ENCODE data around the gene ANTKMT.

Gene ANTKMT

DNA sequence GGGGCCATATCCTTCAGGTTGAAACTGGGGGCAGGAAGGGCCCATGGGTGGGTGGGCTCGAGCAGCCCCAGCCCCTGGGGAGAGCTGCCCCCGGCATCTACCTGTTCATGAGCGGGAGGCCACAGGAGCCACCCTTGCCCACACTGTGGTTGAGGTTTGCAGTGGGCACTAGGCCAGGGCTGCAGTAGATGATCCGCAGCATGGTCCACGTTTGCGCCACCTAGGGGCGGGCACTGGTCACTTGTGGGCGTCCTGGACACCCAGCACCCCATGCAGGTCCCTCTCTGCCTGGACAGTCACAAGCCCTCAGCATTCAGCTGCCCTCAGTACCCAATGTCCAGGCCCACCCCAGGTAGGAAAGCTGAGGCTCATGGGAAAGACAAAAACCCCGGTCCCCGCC lies 35.0 kb upstream of the ANTKMT start:
- TF ChIP-seq, protein P1, sequence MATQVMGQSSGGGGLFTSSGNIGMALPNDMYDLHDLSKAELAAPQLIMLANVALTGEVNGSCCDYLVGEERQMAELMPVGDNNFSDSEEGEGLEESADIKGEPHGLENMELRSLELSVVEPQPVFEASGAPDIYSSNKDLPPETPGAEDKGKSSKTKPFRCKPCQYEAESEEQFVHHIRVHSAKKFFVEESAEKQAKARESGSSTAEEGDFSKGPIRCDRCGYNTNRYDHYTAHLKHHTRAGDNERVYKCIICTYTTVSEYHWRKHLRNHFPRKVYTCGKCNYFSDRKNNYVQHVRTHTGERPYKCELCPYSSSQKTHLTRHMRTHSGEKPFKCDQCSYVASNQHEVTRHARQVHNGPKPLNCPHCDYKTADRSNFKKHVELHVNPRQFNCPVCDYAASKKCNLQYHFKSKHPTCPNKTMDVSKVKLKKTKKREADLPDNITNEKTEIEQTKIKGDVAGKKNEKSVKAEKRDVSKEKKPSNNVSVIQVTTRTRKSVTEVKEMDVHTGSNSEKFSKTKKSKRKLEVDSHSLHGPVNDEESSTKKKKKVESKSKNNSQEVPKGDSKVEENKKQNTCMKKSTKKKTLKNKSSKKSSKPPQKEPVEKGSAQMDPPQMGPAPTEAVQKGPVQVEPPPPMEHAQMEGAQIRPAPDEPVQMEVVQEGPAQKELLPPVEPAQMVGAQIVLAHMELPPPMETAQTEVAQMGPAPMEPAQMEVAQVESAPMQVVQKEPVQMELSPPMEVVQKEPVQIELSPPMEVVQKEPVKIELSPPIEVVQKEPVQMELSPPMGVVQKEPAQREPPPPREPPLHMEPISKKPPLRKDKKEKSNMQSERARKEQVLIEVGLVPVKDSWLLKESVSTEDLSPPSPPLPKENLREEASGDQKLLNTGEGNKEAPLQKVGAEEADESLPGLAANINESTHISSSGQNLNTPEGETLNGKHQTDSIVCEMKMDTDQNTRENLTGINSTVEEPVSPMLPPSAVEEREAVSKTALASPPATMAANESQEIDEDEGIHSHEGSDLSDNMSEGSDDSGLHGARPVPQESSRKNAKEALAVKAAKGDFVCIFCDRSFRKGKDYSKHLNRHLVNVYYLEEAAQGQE (IDR thresholded peaks at IDR 0.05; ENCODE audit: insufficient read depth in 1 of 2, low read depth in 2 of 2, low read length in 2 of 2) = no peak
- no peak for TF ChIP-seq POLR2AphosphoS5 (IDR thresholded peaks at IDR 0.05; ENCODE audit: low read depth, low read length)

DNA sequence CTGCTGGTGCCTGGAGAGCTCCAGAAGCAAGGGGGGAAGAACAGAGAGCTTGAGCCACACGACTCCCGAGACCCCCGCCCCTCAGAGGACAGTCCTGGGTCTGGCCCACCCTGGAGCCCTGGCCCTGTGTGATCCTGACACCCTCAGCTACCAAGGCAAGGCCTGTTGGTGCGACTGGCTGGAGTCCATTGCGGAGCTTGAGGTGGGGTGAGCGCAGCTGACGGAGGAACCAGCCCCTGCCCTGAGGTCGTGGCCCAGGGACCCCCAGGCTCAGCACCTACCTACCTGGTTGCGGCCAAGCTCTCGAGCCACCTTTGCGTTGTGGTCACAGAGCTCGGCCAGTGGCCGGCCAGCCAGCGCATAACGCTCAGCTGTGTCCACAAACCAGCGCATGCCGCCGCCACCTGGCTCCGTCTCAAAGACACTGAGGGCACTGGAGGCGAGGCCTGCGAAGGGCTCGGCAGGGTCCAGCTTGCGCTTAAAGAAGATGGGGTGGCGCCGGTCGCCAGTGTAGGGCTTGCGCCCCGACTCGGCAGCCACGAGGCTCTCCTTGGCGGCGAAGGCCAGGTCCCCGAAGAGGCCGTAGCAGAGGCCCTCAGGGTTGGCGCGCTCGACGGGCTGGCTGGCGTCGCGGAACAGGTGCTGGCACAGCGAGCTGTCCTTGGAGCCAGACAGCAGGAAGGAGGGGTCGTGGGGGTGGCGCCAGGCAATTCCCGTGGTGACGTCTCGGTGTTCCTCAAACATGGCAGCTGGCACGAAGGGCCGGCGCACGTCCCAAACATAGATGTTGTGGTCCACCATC lies 34.3 kb upstream of the ANTKMT start:
- TF ChIP-seq POLR2AphosphoS5 (IDR thresholded peaks at IDR 0.05; ENCODE audit: low read depth, low read length) (no peak), TAF1 (IDR thresholded peaks at IDR 0.05; ENCODE audit: borderline replicate concordance, insufficient read depth, low read length) (no peak), SIN3A (IDR thresholded peaks at IDR 0.05; ENCODE audit: borderline replicate concordance, insufficient read depth, low read length) (no peak), FOXP2 (optimal IDR thresholded peaks at IDR 0.05; ENCODE audit: borderline replicate concordance, extremely low read depth, extremely low read length, insufficient read depth) (no peak)
- TF ChIP-seq, protein P1 (IDR thresholded peaks at IDR 0.05; ENCODE audit: insufficient read depth in 1 of 2, low read depth in 2 of 2, low read length in 2 of 2) = no peak

DNA sequence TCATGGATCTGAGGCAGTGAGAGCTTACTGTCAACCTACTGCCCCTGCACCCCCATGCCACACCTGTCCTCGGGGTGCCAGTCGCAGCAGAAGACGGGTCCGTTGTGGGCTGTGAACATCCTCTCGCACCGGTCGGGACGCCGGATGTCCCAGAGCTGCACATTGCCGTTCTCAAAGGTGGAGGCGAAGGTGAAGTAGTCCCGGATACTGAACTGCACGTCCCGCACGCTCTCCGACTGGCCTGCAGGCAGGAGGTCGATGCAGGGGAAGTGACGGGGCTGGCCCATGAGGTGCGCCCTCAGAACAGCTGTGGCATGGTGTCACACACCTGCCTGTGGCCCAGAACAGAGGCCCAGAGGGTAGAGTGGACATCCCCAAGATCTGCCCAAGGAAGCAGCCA lies 33.4 kb upstream of the ANTKMT start:
- TF ChIP-seq TAF1 (IDR thresholded peaks at IDR 0.05; ENCODE audit: borderline replicate concordance, insufficient read depth, low read length) (no peak), POLR2AphosphoS5 (IDR thresholded peaks at IDR 0.05; ENCODE audit: low read depth, low read length) (no peak), SIN3A (IDR thresholded peaks at IDR 0.05; ENCODE audit: borderline replicate concordance, insufficient read depth, low read length) (no peak), FOXP2 (optimal IDR thresholded peaks at IDR 0.05; ENCODE audit: borderline replicate concordance, extremely low read depth, extremely low read length, insufficient read depth) (no peak)
- TF ChIP-seq, protein P1 (IDR thresholded peaks at IDR 0.05; ENCODE audit: insufficient read depth in 1 of 2, low read depth in 2 of 2, low read length in 2 of 2) = no peak

DNA sequence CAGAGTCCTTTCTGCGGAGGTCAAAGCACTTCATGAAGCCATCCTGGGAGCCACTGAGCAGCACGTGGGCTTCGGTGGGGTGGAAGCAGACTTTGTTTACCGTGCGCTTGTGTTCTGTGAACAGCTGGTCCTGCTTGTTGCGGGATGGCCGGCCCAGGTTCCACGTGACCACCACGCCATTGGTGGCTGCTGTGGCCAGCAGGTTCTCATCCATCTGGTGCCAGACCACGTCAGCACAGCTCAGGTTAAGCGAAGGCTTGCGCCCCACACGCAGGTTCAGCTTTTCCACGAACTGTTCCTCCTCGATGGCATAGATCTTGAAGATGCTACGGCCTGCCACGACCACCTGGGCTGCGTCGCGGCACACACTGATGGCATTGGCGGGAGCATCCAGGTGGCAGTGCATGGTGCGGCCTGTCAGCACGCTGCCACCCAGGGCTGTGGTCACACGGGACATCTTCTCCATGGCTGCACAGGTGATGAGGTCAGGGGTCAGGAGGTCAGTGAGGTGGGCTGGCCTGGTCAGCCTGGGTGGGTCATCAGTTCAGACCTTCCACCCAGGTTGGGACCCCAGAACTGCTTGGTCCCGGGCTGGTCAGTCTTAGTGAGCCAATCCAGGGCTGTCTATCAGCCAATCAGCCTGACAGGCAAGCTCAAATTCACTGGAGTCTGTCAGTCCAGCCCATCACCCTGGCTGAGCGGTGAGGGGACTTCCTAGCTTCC lies 31.6 kb upstream of the ANTKMT start:
- TF ChIP-seq FOXP2 (optimal IDR thresholded peaks at IDR 0.05; ENCODE audit: borderline replicate concordance, extremely low read depth, extremely low read length, insufficient read depth) (no peak), SIN3A (IDR thresholded peaks at IDR 0.05; ENCODE audit: borderline replicate concordance, insufficient read depth, low read length) (no peak), TAF1 (IDR thresholded peaks at IDR 0.05; ENCODE audit: borderline replicate concordance, insufficient read depth, low read length) (no peak), POLR2AphosphoS5 (IDR thresholded peaks at IDR 0.05; ENCODE audit: low read depth, low read length) (no peak)
- TF ChIP-seq, protein P1 (IDR thresholded peaks at IDR 0.05; ENCODE audit: insufficient read depth in 1 of 2, low read depth in 2 of 2, low read length in 2 of 2) = no peak
